A549 (cell line): ENCODE data around the gene TBX18.

Experiments used
- CTCF ChIP-seq: fragments of >200 bp; sonication (Bioruptor Twin); formaldehyde crosslinking; IDR thresholded peaks from 3 replicates; pipeline ENCODE4 v1.5.1; 2016
- ELK1 ChIP-seq: fragments of 150-350 bp; IDR thresholded peaks from 2 replicates; pipeline ENCODE4 v1.6.1; 2014; ENCODE audit warnings: low read depth, mild to moderate bottlenecking, low read length
- JUNB ChIP-seq: fragments of >200 bp; sonication (Bioruptor Twin); formaldehyde crosslinking; IDR thresholded peaks from 2 replicates; pipeline ENCODE4 v1.6.1; 2016
- ZSCAN20 ChIP-seq: fragments of 250-450 bp; sonication (Bioruptor Pico); IDR thresholded peaks from 2 replicates; pipeline ENCODE4 v1.8.0; 2022; ENCODE audit warnings: mild to moderate bottlenecking, moderate library complexity

- TF ChIP-seq ZSCAN20 (CRISPR knock-in tag) (no peak), ELK1 (no peak), CTCF (no peak), JUNB (no peak)
Observed at GRCh38 chr6:84779917-84780316, 15.5 kb upstream of the TBX18 start.
